ENCODE measurements around the gene FGD1. TPM values are rescaled to one million over a fixed set of nuclear protein-coding genes. Genes with fewer than 3 reads are reported as not detected.
"Not testable (repeated sequence)": the region's sequence is repeated elsewhere in the genome, so short reads cannot be mapped to it uniquely, and the experiment has no call there.

The FGD1 gene
- total RNA-seq, 2 experiments from 2014 or later = 0.06 TPM

- Mint-ChIP-seq H3K27ac (no peak overlapping the region), H3K4me3 (no peak overlapping the region), H3K27me3 (peaks cover 26% of the 10 kb centered on the region), H3K4me1 (peaks cover 3% of the 10 kb centered on the region), H3K9me3 (no peaks in the 10 kb centered on the region), H3K36me3 (no peaks in the 10 kb centered on the region)
- ATAC-seq (ENCODE audit: low read depth) (no peak), DNase-seq (no peak)
- POLR2A ChIA-PET = no interaction called here
These were observed 3.7 kb downstream of the FGD1 start for GRCh38 chrX:54492340-54492739.

- H3K27ac Mint-ChIP-seq; H3K4me1 Mint-ChIP-seq; POLR2A ChIA-PET; H3K9me3 Mint-ChIP-seq; H3K36me3 Mint-ChIP-seq; ATAC-seq (ENCODE audit: low read depth); DNase-seq; H3K4me3 Mint-ChIP-seq: not testable (repeated sequence)
- peaks cover 17% of the 10 kb centered on the region for H3K27me3 Mint-ChIP-seq
These were observed 6.2 kb downstream of the FGD1 start for GRCh38 chrX:54489819-54490218.

GRCh38 chrX:54484666-54485065 lies 11.4 kb downstream of the FGD1 start:
- H3K36me3 Mint-ChIP-seq = no peaks in the 10 kb centered on the region
- H3K9me3 Mint-ChIP-seq = no peaks in the 10 kb centered on the region
- ATAC-seq (ENCODE audit: low read depth) = no peak
- H3K4me1 Mint-ChIP-seq = no peaks in the 10 kb centered on the region
- H3K27ac Mint-ChIP-seq = no peak overlapping the region
- H3K27me3 Mint-ChIP-seq = no peaks in the 10 kb centered on the region
- no peak for DNase-seq
- POLR2A ChIA-PET = no interaction called here
- no peak overlapping the region for H3K4me3 Mint-ChIP-seq

GRCh38 chrX:54483946-54484345 lies 12.1 kb downstream of the FGD1 start:
- Mint-ChIP-seq H3K36me3 (no peaks in the 10 kb centered on the region), H3K27me3 (no peaks in the 10 kb centered on the region), H3K4me1 (no peaks in the 10 kb centered on the region), H3K27ac (no peak overlapping the region), H3K9me3 (no peaks in the 10 kb centered on the region), H3K4me3 (no peak overlapping the region)
- DNase-seq (no peak), ATAC-seq (ENCODE audit: low read depth) (no peak)
- POLR2A ChIA-PET = no interaction called here

- DNase-seq (no peak), ATAC-seq (ENCODE audit: low read depth) (no peak)
- H3K4me3 Mint-ChIP-seq = no peak overlapping the region
- H3K36me3 Mint-ChIP-seq = no peaks in the 10 kb centered on the region
- no peaks in the 10 kb centered on the region for H3K9me3 Mint-ChIP-seq
- H3K27ac Mint-ChIP-seq = no peak overlapping the region
- no peaks in the 10 kb centered on the region for H3K4me1 Mint-ChIP-seq
- POLR2A ChIA-PET = no interaction called here
- no peaks in the 10 kb centered on the region for H3K27me3 Mint-ChIP-seq
These were observed 13.0 kb downstream of the FGD1 start for GRCh38 chrX:54482839-54483593.

GRCh38 chrX:54479136-54480111 lies 16.6 kb downstream of the FGD1 start:
- H3K27ac Mint-ChIP-seq = no peak overlapping the region
- POLR2A ChIA-PET = no interaction called here
- no peaks in the 10 kb centered on the region for H3K9me3 Mint-ChIP-seq
- H3K4me3 Mint-ChIP-seq = no peak overlapping the region
- H3K36me3 Mint-ChIP-seq = no peaks in the 10 kb centered on the region
- H3K4me1 Mint-ChIP-seq = no peaks in the 10 kb centered on the region
- H3K27me3 Mint-ChIP-seq = no peaks in the 10 kb centered on the region
- ATAC-seq (ENCODE audit: low read depth) = no peak
- DNase-seq = no peak

GRCh38 chrX:54473993-54474859 lies 21.8 kb downstream of the FGD1 start:
- H3K9me3 Mint-ChIP-seq = no peaks in the 10 kb centered on the region
- DNase-seq (no peak), ATAC-seq (ENCODE audit: low read depth) (no peak)
- no peaks in the 10 kb centered on the region for H3K4me1 Mint-ChIP-seq
- POLR2A ChIA-PET = no interaction called here
- no peaks in the 10 kb centered on the region for H3K36me3 Mint-ChIP-seq
- H3K27ac Mint-ChIP-seq = no peak overlapping the region
- H3K4me3 Mint-ChIP-seq = no peak overlapping the region
- no peaks in the 10 kb centered on the region for H3K27me3 Mint-ChIP-seq

- Mint-ChIP-seq H3K36me3 (no peaks in the 10 kb centered on the region), H3K27ac (no peak overlapping the region), H3K4me3 (no peak overlapping the region), H3K4me1 (no peaks in the 10 kb centered on the region), H3K9me3 (no peaks in the 10 kb centered on the region), H3K27me3 (no peaks in the 10 kb centered on the region)
- DNase-seq (no peak), ATAC-seq (ENCODE audit: low read depth) (no peak)
- POLR2A ChIA-PET = no interaction called here
These were observed 25.8 kb downstream of the FGD1 start for GRCh38 chrX:54470054-54470760.

GRCh38 chrX:54452920-54453319 lies 43.1 kb downstream of the FGD1 start:
- H3K27ac Mint-ChIP-seq = no peak overlapping the region
- H3K9me3 Mint-ChIP-seq = no peaks in the 10 kb centered on the region
- H3K4me1 Mint-ChIP-seq = no peaks in the 10 kb centered on the region
- ATAC-seq (ENCODE audit: low read depth) (no peak), DNase-seq (no peak)
- POLR2A ChIA-PET = no interaction called here
- H3K27me3 Mint-ChIP-seq = no peaks in the 10 kb centered on the region
- no peaks in the 10 kb centered on the region for H3K36me3 Mint-ChIP-seq
- no peak overlapping the region for H3K4me3 Mint-ChIP-seq

- Mint-ChIP-seq H3K27ac (no peak overlapping the region), H3K4me1 (no peaks in the 10 kb centered on the region)
- POLR2A ChIA-PET = no interaction called here
These were observed 46.1 kb downstream of the FGD1 start for GRCh38 chrX:54449929-54450328.

GRCh38 chrX:54447461-54447860 lies 48.6 kb downstream of the FGD1 start:
- H3K4me1 Mint-ChIP-seq = no peaks in the 10 kb centered on the region
- no peak for DNase-seq
- ATAC-seq (ENCODE audit: low read depth) = no peak
- POLR2A ChIA-PET = no interaction called here
- no peaks in the 10 kb centered on the region for H3K9me3 Mint-ChIP-seq
- peaks cover 6% of the 10 kb centered on the region for H3K36me3 Mint-ChIP-seq
- H3K27ac Mint-ChIP-seq = no peak overlapping the region
- no peak overlapping the region for H3K4me3 Mint-ChIP-seq
- no peaks in the 10 kb centered on the region for H3K27me3 Mint-ChIP-seq

More at GRCh38 chrX:54449929-54450328, 46.1 kb downstream of the FGD1 start:
- H3K4me3 Mint-ChIP-seq = no peak overlapping the region
- no peak for DNase-seq
- H3K9me3 Mint-ChIP-seq = no peaks in the 10 kb centered on the region
- no peak for ATAC-seq (ENCODE audit: low read depth)
- H3K27me3 Mint-ChIP-seq = no peaks in the 10 kb centered on the region
- no peaks in the 10 kb centered on the region for H3K36me3 Mint-ChIP-seq

- DNase-seq (no peak), ATAC-seq (ENCODE audit: low read depth) (no peak)
- no peak overlapping the region for H3K27ac Mint-ChIP-seq
- H3K4me3 Mint-ChIP-seq = no peak overlapping the region
- POLR2A ChIA-PET = interaction anchor here (0.6 kb wide), 1 partner anchor 50 kb away, joined by 3 read pairs; no protein-coding TSS in a partner anchor
- no peaks in the 10 kb centered on the region for H3K27me3 Mint-ChIP-seq
- no peaks in the 10 kb centered on the region for H3K9me3 Mint-ChIP-seq
- peaks cover 6% of the 10 kb centered on the region for H3K36me3 Mint-ChIP-seq
- H3K4me1 Mint-ChIP-seq = peaks cover 10% of the 10 kb centered on the region
These were observed 50.0 kb downstream of the FGD1 start for GRCh38 chrX:54446084-54446483.

- Mint-ChIP-seq H3K9me3 (no peaks in the 10 kb centered on the region), H3K27ac (no peak overlapping the region), H3K4me1 (peaks cover 13% of the 10 kb centered on the region), H3K36me3 (peaks cover 6% of the 10 kb centered on the region), H3K27me3 (no peaks in the 10 kb centered on the region), H3K4me3 (no peak overlapping the region)
- no peak for DNase-seq
- no peak for ATAC-seq (ENCODE audit: low read depth)
- POLR2A ChIA-PET = no interaction called here
These were observed 51.3 kb downstream of the FGD1 start for GRCh38 chrX:54444752-54445151.

Measured in activated naive CD8-positive, alpha-beta T cell treated with anti-CD3 and anti-CD28 coated beads, Interleukin-2, amount 10 ng/mL, durations not matched to agents 7 days and 5 days (primary cell).